Effector memory CD8-positive, alpha-beta T cell (primary cell): ENCODE measurements around the gene SLC44A3.

Experiments
- ATAC-seq: fragments of 150-1000 bp; cut with Tn5 transposase; replicated peaks from 2 replicates; pipeline ENCODE4 v1.10.0; 2021; ENCODE audit warnings: mild to moderate bottlenecking, moderate library complexity
- DNase-seq, 3 experiments: peaks; one replicate each; pipeline ENCODE4 v3.0.0; 2021
- H3K27ac Mint-ChIP-seq, 2 donors: one replicate each; pipeline ENCODE4 v1.8.0; 2022; ENCODE audit warnings: mild to moderate bottlenecking in 2 of 2, mixed read lengths in 2 of 2, moderate library complexity in 2 of 2
- H3K27me3 Mint-ChIP-seq, 2 donors: one replicate each; pipeline ENCODE4 v1.8.0; 2022; ENCODE audit warnings: mixed read lengths in 2 of 2
- H3K36me3 Mint-ChIP-seq: one replicate; pipeline ENCODE4 v1.8.0; 2022; ENCODE audit warnings: mild to moderate bottlenecking, moderate library complexity, mixed read lengths; ENCODE audit not compliant: insufficient read depth
- H3K4me1 Mint-ChIP-seq, 2 donors: one replicate each; pipeline ENCODE4 v1.8.0; 2022; ENCODE audit warnings: low read depth in 2 of 2, mixed read lengths in 2 of 2
- H3K4me3 Mint-ChIP-seq, 2 donors: one replicate each; pipeline ENCODE4 v1.8.0; 2022; ENCODE audit warnings: mild to moderate bottlenecking in 2 of 2, mixed read lengths in 2 of 2, moderate library complexity in 2 of 2
- H3K9me3 Mint-ChIP-seq, 2 donors: one replicate each; pipeline ENCODE4 v1.8.0; 2022; ENCODE audit warnings: mixed read lengths in 2 of 2

SLC44A3 gene

GRCh38 chr1:94792473-94793295 lies 27.5 kb upstream of the SLC44A3 start:
- no peak overlapping the region for H3K27ac Mint-ChIP-seq
- H3K4me1 Mint-ChIP-seq: peaks cover 0 to 9% of the 10 kb centered on the region in 2 donors
- H3K36me3 Mint-ChIP-seq: no peaks in the 10 kb centered on the region
- ATAC-seq: peak; percentile 37
- H3K9me3 Mint-ChIP-seq: no peaks in the 10 kb centered on the region
- no peak overlapping the region for H3K4me3 Mint-ChIP-seq
- peaks cover 0 to 10% of the 10 kb centered on the region in 2 donors for H3K27me3 Mint-ChIP-seq
- no peak for DNase-seq

GRCh38 chr1:94793296-94793656 lies 26.9 kb upstream of the SLC44A3 start:
- Mint-ChIP-seq H3K27me3 (peaks cover 0 to 9% of the 10 kb centered on the region in 2 donors), H3K36me3 (no peaks in the 10 kb centered on the region), H3K9me3 (no peaks in the 10 kb centered on the region), H3K4me1 (peaks cover 0 to 9% of the 10 kb centered on the region in 2 donors), H3K4me3 (no peak overlapping the region), H3K27ac (no peak overlapping the region)
- no peak for ATAC-seq
- DNase-seq: no peak

GRCh38 chr1:94795434-94795833 lies 24.7 kb upstream of the SLC44A3 start:
- Mint-ChIP-seq H3K9me3 (no peaks in the 10 kb centered on the region), H3K27me3 (no peaks in the 10 kb centered on the region), H3K27ac (no peak overlapping the region), H3K36me3 (no peaks in the 10 kb centered on the region), H3K4me3 (no peak overlapping the region), H3K4me1 (peaks cover 0 to 9% of the 10 kb centered on the region in 2 donors)
- ATAC-seq: peak; percentile 43
- no peak for DNase-seq

GRCh38 chr1:94796266-94796665 lies 23.9 kb upstream of the SLC44A3 start:
- DNase-seq: no peak
- Mint-ChIP-seq H3K27ac (no peak overlapping the region), H3K27me3 (no peaks in the 10 kb centered on the region), H3K4me1 (peaks cover 0 to 6% of the 10 kb centered on the region in 2 donors), H3K4me3 (no peak overlapping the region), H3K9me3 (no peaks in the 10 kb centered on the region), H3K36me3 (no peaks in the 10 kb centered on the region)
- ATAC-seq: no peak

- ATAC-seq (no peak), DNase-seq (no peak)
- Mint-ChIP-seq H3K27ac (no peak overlapping the region), H3K9me3 (no peaks in the 10 kb centered on the region), H3K36me3 (no peaks in the 10 kb centered on the region), H3K27me3 (no peaks in the 10 kb centered on the region), H3K4me1 (peaks cover 6 to 13% of the 10 kb centered on the region in 2 donors), H3K4me3 (no peak overlapping the region)
Observed at GRCh38 chr1:94797291-94797690, 22.9 kb upstream of the SLC44A3 start.

GRCh38 chr1:94798054-94798453 lies 22.1 kb upstream of the SLC44A3 start:
- no peak for DNase-seq
- Mint-ChIP-seq H3K9me3 (no peaks in the 10 kb centered on the region), H3K4me1 (peaks cover 6 to 15% of the 10 kb centered on the region in 2 donors), H3K4me3 (no peak overlapping the region), H3K36me3 (no peaks in the 10 kb centered on the region), H3K27me3 (no peaks in the 10 kb centered on the region), H3K27ac (no peak overlapping the region)
- ATAC-seq: no peak

- Mint-ChIP-seq H3K4me3 (no peak overlapping the region), H3K4me1 (peaks cover 6 to 15% of the 10 kb centered on the region in 2 donors), H3K27me3 (no peaks in the 10 kb centered on the region), H3K9me3 (no peaks in the 10 kb centered on the region), H3K27ac (no peak overlapping the region), H3K36me3 (no peaks in the 10 kb centered on the region)
- ATAC-seq: no peak
- no peak for DNase-seq
Observed at GRCh38 chr1:94798462-94798861, 21.7 kb upstream of the SLC44A3 start.

GRCh38 chr1:94799206-94799605 lies 21.0 kb upstream of the SLC44A3 start:
- peaks cover 6 to 15% of the 10 kb centered on the region in 2 donors for H3K4me1 Mint-ChIP-seq
- ATAC-seq (no peak), DNase-seq (no peak)
- no peaks in the 10 kb centered on the region for H3K36me3 Mint-ChIP-seq
- no peaks in the 10 kb centered on the region for H3K27me3 Mint-ChIP-seq
- H3K27ac Mint-ChIP-seq: no peak overlapping the region
- no peak overlapping the region for H3K4me3 Mint-ChIP-seq
- no peaks in the 10 kb centered on the region for H3K9me3 Mint-ChIP-seq

- DNase-seq (no peak), ATAC-seq (peak; percentile 74)
- H3K9me3 Mint-ChIP-seq: no peaks in the 10 kb centered on the region
- H3K27me3 Mint-ChIP-seq: peaks cover 6 to 11% of the 10 kb centered on the region in 2 donors
- peak overlapping the region in 1 of 2 donors; percentile 34 for H3K4me3 Mint-ChIP-seq
- H3K27ac Mint-ChIP-seq: peak overlapping the region in 1 of 2 donors; percentile 46
- H3K36me3 Mint-ChIP-seq: no peaks in the 10 kb centered on the region
- H3K4me1 Mint-ChIP-seq: peaks cover 6 to 14% of the 10 kb centered on the region in 2 donors
Observed at GRCh38 chr1:94801919-94802546, 18.1 kb upstream of the SLC44A3 start.

GRCh38 chr1:94803106-94803505 lies 17.1 kb upstream of the SLC44A3 start:
- H3K27ac Mint-ChIP-seq: no peak overlapping the region
- no peaks in the 10 kb centered on the region for H3K36me3 Mint-ChIP-seq
- peaks cover 10 to 11% of the 10 kb centered on the region in 2 donors for H3K27me3 Mint-ChIP-seq
- ATAC-seq: no peak
- H3K4me3 Mint-ChIP-seq: no peak overlapping the region
- H3K9me3 Mint-ChIP-seq: no peaks in the 10 kb centered on the region
- no peak for DNase-seq
- peaks cover 6 to 15% of the 10 kb centered on the region in 2 donors for H3K4me1 Mint-ChIP-seq

GRCh38 chr1:94803517-94804441 lies 16.4 kb upstream of the SLC44A3 start:
- H3K9me3 Mint-ChIP-seq: no peaks in the 10 kb centered on the region
- H3K4me1 Mint-ChIP-seq: peaks cover 6 to 15% of the 10 kb centered on the region in 2 donors
- DNase-seq: no peak
- peaks cover 10 to 11% of the 10 kb centered on the region in 2 donors for H3K27me3 Mint-ChIP-seq
- H3K4me3 Mint-ChIP-seq: no peak overlapping the region
- H3K36me3 Mint-ChIP-seq: no peaks in the 10 kb centered on the region
- no peak for ATAC-seq
- no peak overlapping the region for H3K27ac Mint-ChIP-seq

GRCh38 chr1:94804442-94804837 lies 15.7 kb upstream of the SLC44A3 start:
- no peak for ATAC-seq
- H3K4me3 Mint-ChIP-seq: no peak overlapping the region

GRCh38 chr1:94805912-94806311 lies 14.2 kb upstream of the SLC44A3 start:
- Mint-ChIP-seq H3K4me1 (peaks cover 6 to 15% of the 10 kb centered on the region in 2 donors), H3K27me3 (peaks cover 10 to 11% of the 10 kb centered on the region in 2 donors), H3K27ac (no peak overlapping the region), H3K4me3 (no peak overlapping the region), H3K9me3 (no peaks in the 10 kb centered on the region), H3K36me3 (no peaks in the 10 kb centered on the region)
- ATAC-seq (peak; percentile 58), DNase-seq (peak; percentile 30 to 43 (median 39))

More at GRCh38 chr1:94804442-94804837, 15.7 kb upstream of the SLC44A3 start:
- H3K36me3 Mint-ChIP-seq: no peaks in the 10 kb centered on the region
- H3K4me1 Mint-ChIP-seq: peaks cover 6 to 15% of the 10 kb centered on the region in 2 donors
- peak overlapping the region in 1 of 2 donors; percentile 20 for H3K27ac Mint-ChIP-seq
- DNase-seq: no peak
- peaks cover 10 to 11% of the 10 kb centered on the region in 2 donors for H3K27me3 Mint-ChIP-seq
- H3K9me3 Mint-ChIP-seq: no peaks in the 10 kb centered on the region
